HepG2 (cell line): ENCODE measurements around the gene CCDC142. TPM values are rescaled to one million over a fixed set of nuclear protein-coding genes. Genes with fewer than 3 reads are reported as not detected.

Experiments
- ATAC-seq: fragments of 200-7000 bp; cut with Tn5 transposase; 3 replicates; pipeline ENCODE4 v1.9.1; 2020; ENCODE audit warnings: mild to moderate bottlenecking, moderate library complexity
- Bru-seq: library from RNA; stranded (reverse); fragments of 400-500 nt; gene quantifications from one replicate; lab custom pipeline; 2021; lab: Mats Ljungman, UMichigan
- BruChase-seq, 2 experiments: library from RNA; stranded (reverse); fragments of 400-500 nt; gene quantifications; one replicate each; lab custom pipeline; 2021; lab: Mats Ljungman, UMichigan
- BruUV-seq: library from RNA; stranded (reverse); fragments of 400-500 nt; replicated peaks from 2 replicates; lab custom pipeline; 2021; lab: Mats Ljungman, UMichigan
- CTCF ChIA-PET: fragments of 300-600 bp; formaldehyde crosslinking; extraction: SDS; loops from one replicate; lab custom pipeline; 2021; ENCODE audit warnings: low total read pairs, inconsistent platforms, low intra/inter-chr PET ratio; lab: Yijun Ruan, JAX
- POLR2A ChIA-PET: fragments of 350-600 bp; sonication (Branson Sonifier 250); formaldehyde crosslinking; loops from one replicate; lab custom pipeline; 2020; ENCODE audit warnings: antibody characterized with exemption, inconsistent platforms; lab: Yijun Ruan, JAX
- DNase-seq: peaks from one replicate; pipeline ENCODE4 v3.0.0-alpha.2; 2015; ENCODE audit warnings: low spot score
- FAIRE-seq: peaks from 3 replicates; lab custom pipeline; 2011; peaks lifted over from hg19 to GRCh38; lab: Jason Lieb, UNC
- H2AFZ ChIP-seq: one replicate; pipeline ENCODE4 v1.6.1; 2011; ENCODE audit warnings: low read length, inconsistent platforms
- H3K27ac ChIP-seq: fragments of 300-600 bp; 3 replicates; pipeline ENCODE4 v1.8.0; 2011; ENCODE audit warnings: mixed run types, mild to moderate bottlenecking, mixed read lengths, low read length, inconsistent platforms; ENCODE audit not compliant: insufficient read depth; ENCODE audit errors: extremely low read length
- H3K27me3 ChIP-seq, 2 experiments: fragments of 200-600 bp in 1 of 2; 2 replicates in 1 of 2; 3 replicates in 1 of 2; pipeline versions ENCODE4 v1.6.0 to v1.8.0; 2011; ENCODE audit warnings: low read length in 2 of 2, mild to moderate bottlenecking in 2 of 2, moderate library complexity in 2 of 2, inconsistent platforms in 1 of 2; ENCODE audit not compliant: insufficient read depth in 2 of 2, control insufficient read depth in 1 of 2
- H3K36me3 ChIP-seq, 2 experiments: fragments of 200-600 bp in 1 of 2; replicated peaks in 1 of 2; 2 replicates in 1 of 2; 3 replicates in 1 of 2; pipeline versions ENCODE4 v1.5.1 to v1.8.0; 2011; ENCODE audit warnings: low read length in 2 of 2, inconsistent platforms in 1 of 2; ENCODE audit not compliant: insufficient read depth in 2 of 2, control insufficient read depth in 1 of 2
- H3K4me1 ChIP-seq: 2 replicates; pipeline ENCODE4 v1.5.1; 2012; ENCODE audit warnings: low read length, inconsistent platforms; ENCODE audit not compliant: insufficient read depth
- H3K4me2 ChIP-seq: 2 replicates; pipeline ENCODE4 v1.6.0; 2011; ENCODE audit warnings: low read depth, low read length, inconsistent platforms
- H3K4me3 ChIP-seq, 3 experiments: fragments of 200-600 bp in 1 of 3; sonication (generic), shearing (Covaris generic) in 1 of 3; replicated peaks in 1 of 3; 2 replicates each; pipeline ENCODE4 v1.5.1; 2011 to 2016; ENCODE audit warnings: low read length in 3 of 3, inconsistent platforms in 2 of 3, low read depth in 2 of 3, mild to moderate bottlenecking in 2 of 3, control low read depth in 1 of 3, mixed read lengths in 1 of 3; ENCODE audit not compliant: insufficient read depth in 1 of 3
- H3K79me2 ChIP-seq: one replicate; pipeline ENCODE4 v1.6.1; 2011; ENCODE audit warnings: low read length, inconsistent platforms; ENCODE audit not compliant: insufficient read depth
- H3K9ac ChIP-seq: 2 replicates; pipeline ENCODE4 v1.6.0; 2011; ENCODE audit warnings: mild to moderate bottlenecking, low read depth, low read length, inconsistent platforms; ENCODE audit not compliant: insufficient read depth
- H3K9me3 ChIP-seq: 2 replicates; pipeline ENCODE4 v1.5.1; 2012; ENCODE audit warnings: mild to moderate bottlenecking, low read length
- H4K20me1 ChIP-seq: 2 replicates; pipeline ENCODE4 v1.6.0; 2011; ENCODE audit warnings: inconsistent platforms, mild to moderate bottlenecking, low read length, moderate library complexity; ENCODE audit not compliant: insufficient read depth
- ATF7 ChIP-seq, 2 experiments: fragments of 450-650 bp in 1 of 2; sonication (generic) in 1 of 2; formaldehyde crosslinking in 1 of 2; IDR thresholded peaks; 2 replicates each; pipeline versions ENCODE4 v1.4.0 to v1.6.1; 2016 to 2020; ENCODE audit warnings: antibody characterized with exemption in 1 of 2, mild to moderate bottlenecking in 1 of 2, missing genetic modification reagents in 1 of 2
- ATRX ChIP-seq: sonication (generic); formaldehyde crosslinking; IDR thresholded peaks from 2 replicates; pipeline ENCODE4 v1.4.0; 2020; ENCODE audit warnings: missing genetic modification reagents, borderline replicate concordance
- CCAR2 ChIP-seq: fragments of 200-400 bp; formaldehyde crosslinking; optimal IDR thresholded peaks from 2 replicates; pipeline ENCODE3; 2018; ENCODE audit warnings: low read depth, mild to moderate bottlenecking, low read length, moderate library complexity
- HNF4A ChIP-seq: sonication (generic); formaldehyde crosslinking; IDR thresholded peaks from 2 replicates; pipeline ENCODE4 v1.4.0; 2020; ENCODE audit warnings: missing genetic modification reagents
- NCOA5 ChIP-seq: sonication (generic); formaldehyde crosslinking; IDR thresholded peaks from 2 replicates; pipeline ENCODE4 v1.4.0; 2020; ENCODE audit warnings: missing genetic modification reagents
- POLR2AphosphoS5 ChIP-seq: IDR thresholded peaks from 2 replicates; pipeline ENCODE4 v1.6.1; 2012; ENCODE audit warnings: low read depth, low read length
- POLR2G ChIP-seq: fragments of 200-400 bp; formaldehyde crosslinking; IDR thresholded peaks from 2 replicates; pipeline ENCODE4 v1.6.1; 2018; ENCODE audit warnings: mild to moderate bottlenecking, low read depth, low read length, moderate library complexity
- ZFY ChIP-seq: sonication (generic); formaldehyde crosslinking; IDR thresholded peaks from 2 replicates; pipeline ENCODE4 v1.4.0; 2020; ENCODE audit warnings: missing genetic modification reagents
- ZNF329 ChIP-seq: sonication (generic); formaldehyde crosslinking; IDR thresholded peaks from 2 replicates; pipeline ENCODE4 v1.9.0; 2021; ENCODE audit warnings: low read depth, mild to moderate bottlenecking, missing genetic modification reagents
- ZNF614 ChIP-seq: IDR thresholded peaks from 2 replicates; pipeline ENCODE4 v1.6.1; 2018; ENCODE audit warnings: missing biosample characterization, missing genetic modification reagents, inconsistent platforms, borderline replicate concordance
- WGBS: methylation state at CpG from one replicate; pipeline ENCODE4 v1.1.6; 2017; ENCODE audit warnings: low lambda C conversion rate; 5-methylcytosine and 5-hydroxymethylcytosine counted together
- in situ Hi-C: cut with HindIII; loops from 2 replicates; pipeline ENCODE4 v1.10.0; 2017; ENCODE audit warnings: low pct_unique_long_range_greater_than_20kb; ENCODE audit not compliant: extremely low pct_ligation_motif_present
- intact Hi-C: fragments of 100-400 bp; cut with micrococcal nuclease; formaldehyde crosslinking; loops from one replicate; pipeline ENCODE4 v1.10.0; 2022; ENCODE audit not compliant: unreplicated experiment
- long read RNA-seq, 2 experiments: library from RNA in 1 of 2; library from polyadenylated mRNA in 1 of 2; stranded (forward) in 1 of 2; unstranded in 1 of 2; transcript quantifications; one replicate each; pipeline ENCODE4 v2.0.0, GENCODE V29; 2019 to 2022
- polyA minus RNA-seq, 3 experiments: library from RNA; depleted of rRNA, polyadenylated mRNA; stranded (reverse); fragments of >200 nt; gene quantifications; 2 replicates each; pipeline ENCODE4 v1.2.3, GENCODE V29; 2011; ENCODE audit warnings: low replicate concordance in 1 of 3
- polyA plus RNA-seq, 8 experiments: library from polyadenylated mRNA; depleted of rRNA in 3 of 8; stranded (reverse) in 7 of 8; unstranded in 1 of 8; fragments of >200 nt; fragmentation: Illumina TruSeq in 4 of 8; extraction: Trizol in 4 of 8; gene quantifications; 2 replicates each; pipeline versions ENCODE4 v1.2.1 to v1.2.3, GENCODE V29; 2011 to 2016; ENCODE audit warnings: low read depth in 4 of 8, missing spikeins in 1 of 8, mixed read lengths in 1 of 8; ENCODE audit not compliant: insufficient read depth in 1 of 8
- total RNA-seq, 5 experiments: library from RNA; depleted of rRNA; stranded (reverse); fragments of >200 nt; fragmentation: Illumina TruSeq; extraction: Trizol; gene quantifications; 2 replicates each; pipeline ENCODE4 v1.2.3, GENCODE V29; 2016; ENCODE audit warnings: low read depth in 1 of 5
- TF ChIP-seq, protein P1 (sequence below): sonication (generic); formaldehyde crosslinking; IDR thresholded peaks from 2 replicates; pipeline ENCODE4 v1.4.0; 2020; ENCODE audit warnings: mild to moderate bottlenecking, missing genetic modification reagents

CCDC142 gene
- total RNA-seq (2016; rRNA removed; fragmentation: Illumina TruSeq; extraction: Trizol) (8.8 and 30.4 TPM in 2 replicates), polyA plus RNA-seq (2011; rRNA removed) (14.7 and 17.7 TPM in 2 replicates), polyA minus RNA-seq (2011; rRNA and poly(A)+ RNA removed; ENCODE audit: low replicate concordance) (64.4 and 82.1 TPM in 2 replicates), Bru-seq, nascent RNA (percentile 84 among the genes with signal in this experiment), BruChase-seq, experiment 1, labeled RNA remaining after a 6-hour chase (percentile 68 among the genes with signal in this experiment), BruChase-seq, experiment 2, labeled RNA remaining after a 2-hour chase (percentile 76 among the genes with signal in this experiment)
- 4.8 and 4.9 TPM in 2 replicates for total RNA-seq (2016; cell fraction: cytosol; rRNA removed; fragmentation: Illumina TruSeq; extraction: Trizol; ENCODE audit: low read depth)
- 8.0 and 25.5 TPM in 2 replicates for total RNA-seq (2016; cell fraction: insoluble cytoplasmic fraction; rRNA removed; fragmentation: Illumina TruSeq; extraction: Trizol)
- 6.2 and 6.3 TPM in 2 replicates for total RNA-seq (2016; cell fraction: membrane; rRNA removed; fragmentation: Illumina TruSeq; extraction: Trizol)
- total RNA-seq (2016; cell fraction: nucleus; rRNA removed; fragmentation: Illumina TruSeq; extraction: Trizol): 51.7 and 65.9 TPM in 2 replicates
- polyA plus RNA-seq (2011; cell fraction: cytosol; rRNA removed): 5.1 and 6.3 TPM in 2 replicates
- 51.7 and 56.4 TPM in 2 replicates for polyA plus RNA-seq (2011; cell fraction: nucleus; rRNA removed)
- 5.2 and 6.8 TPM in 2 replicates for polyA plus RNA-seq (2012)
- polyA plus RNA-seq (2016; cell fraction: cytosol; fragmentation: Illumina TruSeq; extraction: Trizol; ENCODE audit: low read depth): 0.66 and 0.67 TPM in 2 replicates
- 4.3 and 5.0 TPM in 2 replicates for polyA plus RNA-seq (2016; cell fraction: insoluble cytoplasmic fraction; fragmentation: Illumina TruSeq; extraction: Trizol; ENCODE audit: low read depth)
- polyA plus RNA-seq (2016; cell fraction: membrane; fragmentation: Illumina TruSeq; extraction: Trizol; ENCODE audit: low read depth): 1.4 and 2.5 TPM in 2 replicates
- 76.5 and 76.7 TPM in 2 replicates for polyA plus RNA-seq (2016; cell fraction: nucleus; fragmentation: Illumina TruSeq; extraction: Trizol; ENCODE audit: insufficient read depth, low read depth)
- 5.7 and 6.4 TPM in 2 replicates for polyA minus RNA-seq (2011; cell fraction: cytosol; rRNA and poly(A)+ RNA removed)
- 87.2 and 94.1 TPM in 2 replicates for polyA minus RNA-seq (2011; cell fraction: nucleus; rRNA and poly(A)+ RNA removed)
- long read RNA-seq, experiment 1, partial matches to known transcripts: 0 of 4 reads
- long read RNA-seq, experiment 1, other reads (novel, unspliced or antisense): 2 of 4 reads
- long read RNA-seq, experiment 2, partial matches to known transcripts: 0 of 3 reads
- long read RNA-seq, experiment 2, other reads (novel, unspliced or antisense): 3 of 3 reads

DNA sequence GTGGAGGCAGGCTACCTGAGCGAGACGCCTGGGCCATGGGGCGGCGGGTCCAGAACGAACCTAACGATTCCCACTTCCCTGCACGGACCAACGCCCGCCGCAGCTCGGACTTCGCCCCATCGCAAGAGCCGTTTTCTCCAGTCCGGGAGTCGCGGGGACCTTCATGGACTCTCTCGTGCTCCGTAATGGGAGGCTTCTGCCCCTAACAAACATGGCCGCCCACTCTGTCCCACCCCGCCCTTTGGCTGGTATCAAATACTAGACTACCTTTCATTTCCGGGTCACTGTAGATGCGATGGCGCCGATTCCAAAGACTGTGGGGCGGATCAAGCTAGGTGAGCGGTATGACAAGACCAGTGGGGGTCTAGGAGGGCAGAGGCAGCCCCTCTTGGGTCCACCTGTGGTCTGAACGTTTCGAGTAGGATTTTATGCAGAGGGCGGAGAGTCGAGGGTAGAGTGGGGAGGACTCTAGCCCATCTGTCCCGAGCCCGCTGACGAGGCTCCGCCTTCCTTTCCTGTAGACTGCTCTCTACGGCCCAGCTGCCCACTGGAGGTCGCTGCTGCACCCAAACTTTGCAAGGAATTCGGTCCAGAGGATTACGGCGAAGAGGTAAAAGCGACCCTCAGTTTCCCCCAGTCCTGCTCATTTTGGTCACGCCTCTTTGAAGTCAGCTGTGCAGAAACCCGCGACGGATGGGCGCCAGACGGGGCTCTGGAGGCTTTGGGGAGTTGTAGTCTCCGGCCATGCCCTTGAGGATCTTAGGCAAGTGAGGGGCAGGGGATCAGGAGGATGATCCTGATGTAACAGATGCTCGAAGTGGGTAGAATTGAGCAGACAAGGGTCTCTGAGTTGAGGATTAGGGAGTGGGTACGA lies at the start of gene CCDC142, which contains the start of gene TTC31:
Gene CCDC142 (minus strand): TSS at position 198 of the 874 bp plus-strand sequence. CDS start 161 bp downstream, at position 37.
Gene TTC31 (plus strand): TSS at position 281 of the 874 bp plus-strand sequence. CDS start 15 bp downstream, at position 296.
- intact Hi-C loops: loop anchor here (1.0 kb wide), 5 partner anchors 19 to 104 kb away; partner anchors contain the start of genes AUP1, HTRA2 and PCGF1
- Histone ChIP-seq H3K27ac (peak within 1 kb of the TSS; percentile 89), H3K27me3 (no peaks in the 10 kb centered on the region; a peak in 1 of 5 replicates), H3K4me3 (peak within 1 kb of the TSS; percentile 82 to 87 (median 83)), H4K20me1 (no peaks in the 10 kb centered on the region), H3K9me3 (no peaks in the 10 kb centered on the region), H3K4me1 (peaks cover 70% of the 10 kb centered on the region), H3K9ac (peak within 1 kb of the TSS; percentile 91), H3K79me2 (peaks cover 45% of the 10 kb centered on the region), H3K36me3 (peaks cover 2 to 10% of the 10 kb centered on the region in 2 experiments; a peak in 4 of 5 replicates), H3K4me2 (peak within 1 kb of the TSS; percentile 78), H2AFZ (peak within 1 kb of the TSS; percentile 85)
- ATAC-seq (peak; percentile 91), DNase-seq (peak; percentile 97), FAIRE-seq (peak; percentile 92)
- TSS peak; percentile 87 for BruUV-seq
- in situ Hi-C loops: loop anchor here (5.0 kb wide), 1 partner anchor 99 kb away; no protein-coding TSS in a partner anchor
- ChIA-PET POLR2A (interaction anchor here (0.6 to 20.6 kb wide), 21 partner anchors 10 to 357 kb away, joined by 3 to 795 read pairs (median 11); partner anchors contain the start of genes AUP1, C2orf81, DQX1 and HTRA2), CTCF (interaction anchor here (1.0 to 2.4 kb wide), 7 partner anchors 18 to 104 kb away, joined by 3 to 20 read pairs (median 10); partner anchors contain the start of genes AUP1, HTRA2, INO80B and MOGS)
- WGBS: under 1% methylated on average over 32 of the region's 50 CpGs
- TF ChIP-seq NCOA5 (CRISPR knock-in tag): no peak
- no peak for TF ChIP-seq CCAR2
- TF ChIP-seq HNF4A: peak; percentile 93
- TF ChIP-seq, protein P1, sequence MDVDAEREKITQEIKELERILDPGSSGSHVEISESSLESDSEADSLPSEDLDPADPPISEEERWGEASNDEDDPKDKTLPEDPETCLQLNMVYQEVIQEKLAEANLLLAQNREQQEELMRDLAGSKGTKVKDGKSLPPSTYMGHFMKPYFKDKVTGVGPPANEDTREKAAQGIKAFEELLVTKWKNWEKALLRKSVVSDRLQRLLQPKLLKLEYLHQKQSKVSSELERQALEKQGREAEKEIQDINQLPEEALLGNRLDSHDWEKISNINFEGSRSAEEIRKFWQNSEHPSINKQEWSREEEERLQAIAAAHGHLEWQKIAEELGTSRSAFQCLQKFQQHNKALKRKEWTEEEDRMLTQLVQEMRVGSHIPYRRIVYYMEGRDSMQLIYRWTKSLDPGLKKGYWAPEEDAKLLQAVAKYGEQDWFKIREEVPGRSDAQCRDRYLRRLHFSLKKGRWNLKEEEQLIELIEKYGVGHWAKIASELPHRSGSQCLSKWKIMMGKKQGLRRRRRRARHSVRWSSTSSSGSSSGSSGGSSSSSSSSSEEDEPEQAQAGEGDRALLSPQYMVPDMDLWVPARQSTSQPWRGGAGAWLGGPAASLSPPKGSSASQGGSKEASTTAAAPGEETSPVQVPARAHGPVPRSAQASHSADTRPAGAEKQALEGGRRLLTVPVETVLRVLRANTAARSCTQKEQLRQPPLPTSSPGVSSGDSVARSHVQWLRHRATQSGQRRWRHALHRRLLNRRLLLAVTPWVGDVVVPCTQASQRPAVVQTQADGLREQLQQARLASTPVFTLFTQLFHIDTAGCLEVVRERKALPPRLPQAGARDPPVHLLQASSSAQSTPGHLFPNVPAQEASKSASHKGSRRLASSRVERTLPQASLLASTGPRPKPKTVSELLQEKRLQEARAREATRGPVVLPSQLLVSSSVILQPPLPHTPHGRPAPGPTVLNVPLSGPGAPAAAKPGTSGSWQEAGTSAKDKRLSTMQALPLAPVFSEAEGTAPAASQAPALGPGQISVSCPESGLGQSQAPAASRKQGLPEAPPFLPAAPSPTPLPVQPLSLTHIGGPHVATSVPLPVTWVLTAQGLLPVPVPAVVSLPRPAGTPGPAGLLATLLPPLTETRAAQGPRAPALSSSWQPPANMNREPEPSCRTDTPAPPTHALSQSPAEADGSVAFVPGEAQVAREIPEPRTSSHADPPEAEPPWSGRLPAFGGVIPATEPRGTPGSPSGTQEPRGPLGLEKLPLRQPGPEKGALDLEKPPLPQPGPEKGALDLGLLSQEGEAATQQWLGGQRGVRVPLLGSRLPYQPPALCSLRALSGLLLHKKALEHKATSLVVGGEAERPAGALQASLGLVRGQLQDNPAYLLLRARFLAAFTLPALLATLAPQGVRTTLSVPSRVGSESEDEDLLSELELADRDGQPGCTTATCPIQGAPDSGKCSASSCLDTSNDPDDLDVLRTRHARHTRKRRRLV (CRISPR knock-in tag): peak; percentile 92; the same call in 1 of the 2 replicates
- no peak; the same call in 1 of the 2 replicates for TF ChIP-seq ZNF614 (CRISPR knock-in tag)
- TF ChIP-seq ATRX (CRISPR knock-in tag): 0 out of 2 replicates have a peak, but pooled peaks have one; percentile 31
- 0 out of 2 replicates have a peak, but pooled peaks have one; percentile 37 for TF ChIP-seq ZNF329
- peak; percentile 92 for TF ChIP-seq POLR2AphosphoS5
- no peak for TF ChIP-seq ATF7 (IDR thresholded peaks at IDR 0.05)
- TF ChIP-seq ATF7 (CRISPR knock-in tag; IDR thresholded peaks at IDR 0.05): no peak; the same call in none of the 2 replicates
- peak; percentile 85 for TF ChIP-seq ZFY (CRISPR knock-in tag)
- TF ChIP-seq POLR2G: peak; percentile 96
